HTR-8/SVneo (cell line): Measurements from ENCODE around the gene INPP5E.
A peak's percentile ranks its signal among the peaks of the same experiment; 100 is the strongest.

Experiments
- DNase-seq: peaks from one replicate; pipeline ENCODE4 v3.0.0; 2011; ENCODE audit warnings: low spot score, mixed read lengths; ENCODE audit not compliant: insufficient read length
- FAIRE-seq: peaks from 2 replicates; lab custom pipeline; 2011; peaks lifted over from hg19 to GRCh38; lab: Jason Lieb, UNC

INPP5E gene

GRCh38 chr9:136451221-136451877, 11.7 kb upstream of the INPP5E start:
- DNase-seq (no peak), FAIRE-seq (no peak)

- DNase-seq (no peak), FAIRE-seq (no peak)
These were observed 9.0 kb upstream of the INPP5E start for GRCh38 chr9:136448655-136449054.

GRCh38 chr9:136447173-136447778, 7.6 kb upstream of the INPP5E start:
- FAIRE-seq (no peak), DNase-seq (no peak)

- DNase-seq (no peak), FAIRE-seq (no peak)
These were observed 6.2 kb upstream of the INPP5E start for GRCh38 chr9:136445799-136446198.

GRCh38 chr9:136444102-136444501, 4.5 kb upstream of the INPP5E start:
- FAIRE-seq, result no peak
- DNase-seq, result no peak

GRCh38 chr9:136443687-136444086, 4.0 kb upstream of the INPP5E start:
- DNase-seq (no peak), FAIRE-seq (no peak)

GRCh38 chr9:136443087-136443486, 3.4 kb upstream of the INPP5E start:
- FAIRE-seq (no peak), DNase-seq (no peak)

- FAIRE-seq (no peak), DNase-seq (no peak)
These were observed 2.6 kb upstream of the INPP5E start for GRCh38 chr9:136442265-136442664.

- FAIRE-seq (no peak), DNase-seq (no peak)
These were observed 2.1 kb upstream of the INPP5E start for GRCh38 chr9:136441681-136442245.

- FAIRE-seq, result no peak
- DNase-seq, result no peak
These were observed 1.6 kb upstream of the INPP5E start for GRCh38 chr9:136441191-136441680.

- DNase-seq (peak; percentile 28), FAIRE-seq (no peak)
These were observed 831 bp downstream of the INPP5E start for GRCh38 chr9:136438548-136439480.

- no peak for FAIRE-seq
- no peak for DNase-seq
These were observed 1.7 kb downstream of the INPP5E start for GRCh38 chr9:136437839-136438547.

GRCh38 chr9:136437430-136437829, 2.2 kb downstream of the INPP5E start:
- FAIRE-seq (no peak), DNase-seq (no peak)

GRCh38 chr9:136436055-136436634, 3.5 kb downstream of the INPP5E start:
- DNase-seq (no peak), FAIRE-seq (no peak)

- no peak for FAIRE-seq
These were observed 5.0 kb downstream of the INPP5E start for GRCh38 chr9:136434580-136435169.

GRCh38 chr9:136433849-136434579, 5.6 kb downstream of the INPP5E start:
- FAIRE-seq (no peak), DNase-seq (no peak)

More at GRCh38 chr9:136434580-136435169, 5.0 kb downstream of the INPP5E start:
- DNase-seq, result no peak

- DNase-seq (no peak), FAIRE-seq (no peak)
These were observed 6.5 kb downstream of the INPP5E start for GRCh38 chr9:136433043-136433715.

- no peak for DNase-seq
- no peak for FAIRE-seq
These were observed 7.1 kb downstream of the INPP5E start for GRCh38 chr9:136432591-136432990.
